Glutamatergic neuron (in vitro differentiated cells): Measurements from ENCODE around the gene MAST4. TPM values are rescaled to one million over a fixed set of nuclear protein-coding genes. Genes with fewer than 3 reads are reported as not detected.

ENCODE experiments used
- DNase-seq: peaks from one replicate; pipeline ENCODE4 v3.0.0; 2022
- H3K27ac Mint-ChIP-seq: one replicate; pipeline ENCODE4 v1.8.0; 2020; ENCODE audit warnings: mild to moderate bottlenecking, mixed read lengths, inconsistent platforms; ENCODE audit not compliant: unreplicated experiment
- H3K27me3 Mint-ChIP-seq: one replicate; pipeline ENCODE4 v1.8.0; 2020; ENCODE audit warnings: mild to moderate bottlenecking, moderate library complexity, mixed read lengths, inconsistent platforms; ENCODE audit not compliant: unreplicated experiment
- H3K36me3 Mint-ChIP-seq: one replicate; pipeline ENCODE4 v1.8.0; 2020; ENCODE audit warnings: mild to moderate bottlenecking, mixed read lengths, inconsistent platforms; ENCODE audit not compliant: unreplicated experiment
- H3K4me1 Mint-ChIP-seq: one replicate; pipeline ENCODE4 v1.8.0; 2020; ENCODE audit warnings: mild to moderate bottlenecking, low read depth, mixed read lengths, inconsistent platforms; ENCODE audit not compliant: unreplicated experiment
- H3K4me3 Mint-ChIP-seq: one replicate; pipeline ENCODE4 v1.8.0; 2020; ENCODE audit warnings: mild to moderate bottlenecking, mixed read lengths, inconsistent platforms; ENCODE audit not compliant: unreplicated experiment
- H3K9me3 Mint-ChIP-seq: one replicate; pipeline ENCODE4 v1.8.0; 2020; ENCODE audit warnings: mild to moderate bottlenecking, moderate library complexity, mixed read lengths, inconsistent platforms; ENCODE audit not compliant: unreplicated experiment
- total RNA-seq: library from RNA; stranded (reverse); fragmentation: NEBNext Ultra II Directional; extraction: Animal tissue kit (Norgen Biotek cat#: 25700); gene quantifications from one replicate; pipeline ENCODE4 v1.2.1, GENCODE V29; 2021; ENCODE audit not compliant: unreplicated experiment
- TF ChIP-seq, protein P1 (sequence below): fragments of 200-600 bp; sonication (generic); IDR thresholded peaks from one replicate; pipeline ENCODE4 v1.5.0; 2021; ENCODE audit not compliant: partially characterized antibody, unreplicated experiment

MAST4 gene
- total RNA-seq, 1 donor from 2014 or later = 11.5 TPM

DNA sequence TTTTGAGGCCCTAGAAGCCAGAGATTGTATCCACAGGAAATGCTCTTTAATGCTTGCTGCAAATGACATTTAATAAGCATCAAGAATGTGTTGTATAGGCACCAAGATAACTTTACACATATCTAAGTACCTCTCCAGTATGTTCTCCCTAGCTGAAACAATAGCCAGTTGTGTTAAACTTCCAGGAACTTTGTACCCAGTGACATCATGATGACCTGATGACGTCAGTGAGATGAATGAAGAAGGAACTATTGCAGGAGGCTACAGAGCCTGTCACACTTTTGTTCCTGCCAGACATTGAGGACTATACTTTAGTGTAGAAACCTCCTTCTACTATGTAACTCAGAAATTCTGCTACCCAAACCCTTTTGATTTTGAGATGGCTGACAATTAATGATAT is 470.6 kb downstream of the MAST4 start:
- Mint-ChIP-seq H3K4me1 (peaks cover 7% of the 10 kb centered on the region), H3K9me3 (no peaks in the 10 kb centered on the region), H3K27ac (no peak overlapping the region), H3K4me3 (no peak overlapping the region), H3K27me3 (peaks cover 2% of the 10 kb centered on the region), H3K36me3 (no peaks in the 10 kb centered on the region)
- DNase-seq = no peak
- TF ChIP-seq, protein P1, sequence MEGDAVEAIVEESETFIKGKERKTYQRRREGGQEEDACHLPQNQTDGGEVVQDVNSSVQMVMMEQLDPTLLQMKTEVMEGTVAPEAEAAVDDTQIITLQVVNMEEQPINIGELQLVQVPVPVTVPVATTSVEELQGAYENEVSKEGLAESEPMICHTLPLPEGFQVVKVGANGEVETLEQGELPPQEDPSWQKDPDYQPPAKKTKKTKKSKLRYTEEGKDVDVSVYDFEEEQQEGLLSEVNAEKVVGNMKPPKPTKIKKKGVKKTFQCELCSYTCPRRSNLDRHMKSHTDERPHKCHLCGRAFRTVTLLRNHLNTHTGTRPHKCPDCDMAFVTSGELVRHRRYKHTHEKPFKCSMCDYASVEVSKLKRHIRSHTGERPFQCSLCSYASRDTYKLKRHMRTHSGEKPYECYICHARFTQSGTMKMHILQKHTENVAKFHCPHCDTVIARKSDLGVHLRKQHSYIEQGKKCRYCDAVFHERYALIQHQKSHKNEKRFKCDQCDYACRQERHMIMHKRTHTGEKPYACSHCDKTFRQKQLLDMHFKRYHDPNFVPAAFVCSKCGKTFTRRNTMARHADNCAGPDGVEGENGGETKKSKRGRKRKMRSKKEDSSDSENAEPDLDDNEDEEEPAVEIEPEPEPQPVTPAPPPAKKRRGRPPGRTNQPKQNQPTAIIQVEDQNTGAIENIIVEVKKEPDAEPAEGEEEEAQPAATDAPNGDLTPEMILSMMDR = no peak

DNA sequence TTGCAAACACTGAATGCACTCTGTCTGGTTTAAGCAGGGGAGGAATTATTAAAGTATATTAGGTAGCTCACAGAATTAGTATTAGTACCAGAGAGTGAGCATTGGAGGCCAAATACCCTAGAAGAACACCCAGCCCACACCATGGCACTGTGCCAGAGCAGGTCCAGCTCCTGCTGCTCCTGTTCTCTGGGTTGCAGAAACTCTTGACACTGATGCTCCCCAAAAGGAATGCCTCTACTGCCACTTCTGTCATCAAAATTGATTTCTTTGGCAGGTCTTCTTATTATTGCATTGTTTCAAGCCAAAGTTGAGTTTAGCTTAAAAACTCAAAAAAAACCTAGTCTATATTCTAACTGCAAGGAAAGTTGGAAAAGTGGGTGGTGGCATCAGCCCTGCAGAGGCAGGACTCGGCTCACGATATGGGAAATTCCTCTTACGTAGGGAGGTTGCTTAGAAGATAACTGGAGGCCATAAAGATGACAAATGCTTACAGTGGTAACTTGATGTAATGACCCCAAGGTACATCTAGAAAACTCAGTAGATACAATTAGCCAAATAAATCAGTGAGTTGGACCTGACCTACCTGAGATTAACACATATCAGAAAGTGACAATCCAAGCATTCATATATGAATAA is 477.0 kb downstream of the MAST4 start:
- no peak overlapping the region for H3K27ac Mint-ChIP-seq
- no peak for DNase-seq
- H3K9me3 Mint-ChIP-seq = peaks cover 2% of the 10 kb centered on the region
- peaks cover 5% of the 10 kb centered on the region for H3K4me1 Mint-ChIP-seq
- H3K27me3 Mint-ChIP-seq = peaks cover 2% of the 10 kb centered on the region
- TF ChIP-seq, protein P1 = no peak
- no peak overlapping the region for H3K4me3 Mint-ChIP-seq
- no peaks in the 10 kb centered on the region for H3K36me3 Mint-ChIP-seq

DNA sequence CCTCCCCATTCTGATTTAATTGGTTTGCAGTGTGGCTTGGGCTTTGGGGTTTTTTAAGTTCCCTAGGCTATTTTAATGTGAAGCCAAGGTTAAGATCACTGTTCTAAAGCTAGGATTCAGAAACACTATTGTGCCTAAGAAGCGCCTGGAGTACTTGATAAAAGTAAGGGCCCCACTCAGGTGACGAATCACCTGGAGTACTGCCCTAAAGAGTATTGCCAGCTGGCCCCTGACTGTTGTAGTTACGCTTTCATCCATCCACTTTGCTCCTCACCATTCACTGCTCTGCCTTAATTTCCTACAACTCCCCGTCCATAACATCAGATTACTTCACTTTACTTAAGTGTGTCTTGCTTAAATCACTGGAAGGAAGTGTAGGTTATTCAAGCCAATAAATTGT is 481.1 kb downstream of the MAST4 start:
- Mint-ChIP-seq H3K4me3 (no peak overlapping the region), H3K27ac (peak overlapping the region; percentile 31), H3K36me3 (no peaks in the 10 kb centered on the region), H3K9me3 (peaks cover 2% of the 10 kb centered on the region), H3K27me3 (peaks cover 2% of the 10 kb centered on the region), H3K4me1 (peaks cover 5% of the 10 kb centered on the region)
- TF ChIP-seq, protein P1 = no peak
- no peak for DNase-seq

DNA sequence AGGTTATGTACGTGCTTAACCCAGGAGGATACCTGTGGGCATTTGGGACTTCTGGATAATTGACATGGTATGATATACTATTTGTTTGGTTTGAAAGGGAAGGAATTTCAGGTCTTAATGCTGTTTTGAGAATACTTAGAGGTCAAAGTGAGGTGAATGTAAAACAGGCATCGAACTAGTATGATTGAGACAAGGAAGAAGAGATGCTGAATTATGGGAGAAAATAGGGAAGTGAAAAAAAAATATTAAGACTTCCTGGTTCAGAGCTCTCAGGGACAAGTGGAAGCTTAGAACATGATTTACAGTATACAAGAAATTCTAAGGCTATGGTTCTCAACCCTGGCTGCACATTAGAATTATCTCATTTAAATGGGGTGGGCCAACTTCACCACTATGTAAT is 485.1 kb downstream of the MAST4 start:
- Mint-ChIP-seq H3K27me3 (peaks cover 2% of the 10 kb centered on the region), H3K4me3 (no peak overlapping the region)
- no peak for DNase-seq

DNA sequence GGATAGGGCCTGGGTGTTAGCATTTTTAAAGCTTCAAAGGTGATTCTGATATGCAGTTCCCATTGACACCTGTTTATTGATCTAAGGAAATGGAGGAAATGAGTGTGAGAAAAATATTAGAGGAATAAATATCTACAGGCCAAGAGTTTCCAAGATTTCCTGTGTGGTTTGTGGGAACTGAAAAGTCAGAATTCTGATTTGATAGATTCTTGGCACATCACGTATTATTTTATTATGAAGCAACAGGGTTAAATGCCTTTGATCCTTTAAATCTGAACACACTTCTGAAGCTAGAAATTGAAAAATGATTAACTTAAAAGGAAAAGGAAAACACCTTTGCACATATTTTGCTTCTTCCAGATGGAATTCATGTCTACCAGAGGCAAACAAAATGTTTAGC is 486.7 kb downstream of the MAST4 start:
- no peak for DNase-seq
- no peaks in the 10 kb centered on the region for H3K27me3 Mint-ChIP-seq
- no peaks in the 10 kb centered on the region for H3K9me3 Mint-ChIP-seq
- no peak overlapping the region for H3K4me3 Mint-ChIP-seq
- no peaks in the 10 kb centered on the region for H3K36me3 Mint-ChIP-seq
- TF ChIP-seq, protein P1 = no peak
- peaks cover 28% of the 10 kb centered on the region for H3K4me1 Mint-ChIP-seq
- H3K27ac Mint-ChIP-seq = no peak overlapping the region

More for the DNA sequence above, 485.1 kb downstream of the MAST4 start:
- Mint-ChIP-seq H3K4me1 (peaks cover 19% of the 10 kb centered on the region), H3K9me3 (peaks cover 2% of the 10 kb centered on the region), H3K36me3 (no peaks in the 10 kb centered on the region), H3K27ac (no peak overlapping the region)
- TF ChIP-seq, protein P1 = no peak
